Superior temporal gyrus (tissue), 1 donor: ENCODE measurements around the gene TOM1L2.
A peak's percentile ranks its signal among the peaks of the same experiment; 100 is the strongest.
"Not testable (repeated sequence)": the region's sequence is repeated elsewhere in the genome, so short reads cannot be mapped to it uniquely, and the experiment has no call there.

Experiments used
- DNase-seq: peaks from one replicate; pipeline ENCODE4 v3.0.0-alpha.2; 2016; ENCODE audit errors: extremely low spot score

The TOM1L2 gene

DNA sequence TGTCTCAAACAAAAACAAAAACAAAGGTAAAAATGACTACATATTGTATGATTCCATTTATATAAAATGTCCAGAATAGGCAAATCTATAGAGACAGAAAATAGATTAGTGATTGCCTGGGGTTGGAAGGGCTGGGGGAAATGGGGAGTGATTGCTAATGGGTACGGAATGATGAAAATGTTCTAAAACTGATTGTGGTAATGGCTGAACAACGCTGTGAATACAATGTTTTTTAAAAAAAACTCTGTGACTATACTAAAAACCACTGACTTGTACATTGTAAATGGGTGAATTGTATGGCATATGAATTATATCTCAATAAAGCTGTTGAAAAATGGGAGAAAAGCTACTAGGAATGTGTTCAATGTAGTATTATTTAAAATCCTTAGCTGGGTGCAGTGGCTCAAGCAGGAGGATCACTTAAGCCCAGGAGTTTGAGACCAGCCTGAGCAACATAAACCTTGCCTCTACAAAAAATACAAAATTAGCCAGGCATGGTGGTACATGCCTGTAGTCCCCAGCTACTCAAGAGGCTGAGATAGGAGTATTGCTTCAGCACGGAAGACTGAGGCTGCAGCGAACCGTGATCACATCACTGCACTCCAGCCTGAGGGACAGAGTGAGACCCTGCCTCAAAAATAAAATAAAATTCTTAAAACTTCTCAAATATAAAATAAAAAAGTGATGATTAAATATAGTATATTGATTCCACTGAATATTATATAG lies 47.9 kb downstream of the TOM1L2 start:
- DNase-seq: no peak

DNA sequence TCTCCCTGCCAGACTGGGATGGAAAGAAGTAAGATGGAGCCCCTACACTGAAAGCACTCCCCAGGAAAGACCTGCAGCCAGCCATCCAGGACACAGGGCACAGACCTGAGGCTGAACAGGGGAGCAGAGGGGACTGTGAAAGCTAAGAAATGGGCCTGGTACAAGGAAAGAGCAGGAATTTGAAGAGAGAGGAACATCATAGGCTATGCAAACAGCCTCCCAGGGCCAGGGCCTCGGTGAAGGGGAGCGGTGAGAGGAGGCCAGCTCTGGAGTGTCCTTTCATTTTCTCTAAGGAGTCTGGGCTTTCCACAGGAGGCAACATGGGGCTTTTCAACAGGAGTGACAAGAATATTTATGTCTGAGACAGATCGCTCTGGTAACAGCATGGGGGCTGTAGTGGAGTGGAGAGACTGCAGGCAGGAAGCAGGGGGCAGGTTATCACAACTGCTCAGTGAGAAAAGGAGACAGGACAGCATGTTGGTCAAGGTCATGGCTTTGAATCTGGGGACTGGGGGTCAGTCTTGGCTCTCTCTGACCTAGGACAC lies 50.1 kb downstream of the TOM1L2 start:
- no peak for DNase-seq

DNA sequence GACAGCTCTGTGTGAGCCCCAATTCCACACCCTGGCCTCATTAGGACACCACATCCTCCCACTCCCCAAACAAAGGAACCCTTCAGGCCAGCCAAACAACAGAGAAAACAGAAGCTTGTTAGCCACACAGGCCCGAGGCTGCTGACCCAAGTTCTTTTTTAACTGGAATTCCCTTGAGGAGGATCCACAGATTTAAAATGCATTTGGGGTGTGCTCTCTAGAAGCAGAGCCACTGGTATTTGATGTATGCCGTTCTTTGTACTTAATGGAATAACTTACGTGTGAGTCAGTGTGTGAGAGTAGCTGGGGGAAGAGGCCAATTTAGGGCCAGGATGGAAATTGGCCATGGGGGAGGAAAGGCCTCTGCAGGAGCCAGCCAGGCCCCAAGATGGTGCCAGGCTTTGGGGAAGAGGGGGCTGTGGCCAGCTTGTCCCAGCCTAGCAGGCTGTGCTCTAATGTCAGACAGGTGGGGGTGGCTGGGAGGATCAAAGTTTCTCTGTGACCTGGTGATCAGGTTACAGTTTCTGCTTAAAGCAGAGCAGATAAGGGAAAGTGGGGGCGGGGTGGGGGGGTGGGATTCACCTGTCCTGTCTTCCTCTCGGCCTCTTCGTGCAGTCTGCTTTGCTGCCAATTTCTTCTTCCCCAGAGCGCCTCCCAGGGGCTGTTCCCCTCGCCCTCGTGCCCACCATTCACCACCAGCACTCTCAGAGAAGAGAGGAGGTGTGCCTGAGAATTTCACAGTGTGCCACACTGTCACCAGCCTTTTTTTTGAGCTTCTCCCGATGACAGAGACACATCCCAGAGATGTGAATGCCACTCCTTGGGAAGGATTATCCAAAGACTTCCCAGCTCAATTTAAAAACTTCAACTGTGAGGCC lies 50.8 kb downstream of the TOM1L2 start:
- peak; percentile 87 for DNase-seq

DNA sequence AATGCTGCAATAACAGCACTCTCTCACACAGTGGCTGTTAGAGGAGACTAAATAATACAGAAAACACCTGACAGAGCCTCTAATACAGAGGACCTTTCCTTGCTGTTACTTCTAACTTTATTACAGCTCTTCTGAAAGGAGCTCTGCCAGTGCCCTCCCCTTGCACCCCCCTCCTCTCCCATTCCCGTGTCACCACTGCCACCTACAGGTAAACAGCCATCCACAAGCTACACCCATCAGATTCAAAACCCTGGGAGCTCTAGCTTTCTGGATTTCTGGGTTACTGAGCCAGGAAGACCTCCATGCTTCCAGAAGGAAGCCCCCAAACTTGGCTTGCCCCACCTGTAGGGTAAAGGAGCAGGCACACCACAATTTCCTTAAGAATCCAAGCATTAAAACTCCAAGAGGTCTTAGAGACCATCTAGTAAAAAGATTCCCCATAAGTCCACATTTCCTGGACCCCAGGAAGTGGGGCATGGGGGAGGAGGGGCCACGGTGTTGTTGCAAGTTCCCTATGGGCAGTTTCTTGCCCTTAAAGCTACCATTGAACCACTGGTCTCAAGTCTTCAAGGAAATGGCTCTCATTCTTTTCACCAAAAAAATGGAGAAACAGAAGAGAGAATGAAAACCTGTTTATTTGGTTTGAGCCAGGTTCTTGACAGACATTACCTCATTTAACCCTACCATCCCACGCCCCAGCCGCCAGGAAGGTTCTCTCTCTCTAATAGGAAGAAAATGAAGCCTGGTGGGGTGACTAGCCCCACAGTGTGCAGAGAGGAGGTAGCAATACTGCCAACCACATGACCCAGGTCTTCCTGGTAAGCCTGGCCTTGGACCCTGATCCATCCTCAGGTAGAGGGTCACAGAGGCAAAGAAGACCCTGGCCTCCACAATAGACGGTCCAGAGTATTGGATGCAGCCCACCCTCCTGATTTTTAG lies 52.8 kb downstream of the TOM1L2 start:
- DNase-seq: peak; percentile 84

DNA sequence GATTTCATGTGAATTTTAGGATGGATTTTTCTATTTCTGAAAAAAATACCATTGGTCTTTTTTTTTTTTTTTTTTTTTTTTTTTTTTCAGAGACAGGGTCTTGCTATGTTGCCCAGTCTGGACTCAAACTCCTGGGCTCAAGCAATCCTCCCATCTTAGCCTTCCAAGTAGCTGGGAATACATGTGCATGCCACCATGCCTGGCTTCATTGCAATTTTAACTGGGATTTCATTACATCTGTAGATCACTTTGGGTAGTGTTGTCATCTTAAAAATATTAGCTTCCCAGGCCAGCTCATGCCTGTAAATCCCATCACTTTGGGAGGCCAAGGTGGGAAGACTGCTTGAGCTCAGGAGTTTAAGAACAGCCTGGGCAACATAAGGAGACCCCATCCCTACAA lies 54.8 kb downstream of the TOM1L2 start:
- no peak for DNase-seq

DNA sequence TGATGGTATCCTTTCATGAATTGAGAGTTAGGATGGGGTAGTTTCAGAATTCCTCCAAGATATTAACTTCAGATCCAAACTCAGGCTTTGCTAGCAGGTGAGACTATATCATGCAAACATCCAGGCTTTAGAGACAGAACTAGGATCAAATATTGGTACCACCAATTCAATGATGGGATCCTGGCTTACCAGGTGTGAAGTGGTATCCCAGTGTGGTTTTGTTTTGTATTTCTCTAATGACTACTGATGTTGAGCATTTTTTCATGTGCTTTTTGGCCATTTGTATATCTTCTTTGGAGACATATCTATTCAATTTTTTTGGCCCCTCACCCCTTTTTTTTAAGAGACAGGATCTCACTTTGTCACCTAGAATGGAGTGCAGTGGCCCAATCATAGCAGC lies 57.0 kb downstream of the TOM1L2 start:
- DNase-seq: no peak

DNA sequence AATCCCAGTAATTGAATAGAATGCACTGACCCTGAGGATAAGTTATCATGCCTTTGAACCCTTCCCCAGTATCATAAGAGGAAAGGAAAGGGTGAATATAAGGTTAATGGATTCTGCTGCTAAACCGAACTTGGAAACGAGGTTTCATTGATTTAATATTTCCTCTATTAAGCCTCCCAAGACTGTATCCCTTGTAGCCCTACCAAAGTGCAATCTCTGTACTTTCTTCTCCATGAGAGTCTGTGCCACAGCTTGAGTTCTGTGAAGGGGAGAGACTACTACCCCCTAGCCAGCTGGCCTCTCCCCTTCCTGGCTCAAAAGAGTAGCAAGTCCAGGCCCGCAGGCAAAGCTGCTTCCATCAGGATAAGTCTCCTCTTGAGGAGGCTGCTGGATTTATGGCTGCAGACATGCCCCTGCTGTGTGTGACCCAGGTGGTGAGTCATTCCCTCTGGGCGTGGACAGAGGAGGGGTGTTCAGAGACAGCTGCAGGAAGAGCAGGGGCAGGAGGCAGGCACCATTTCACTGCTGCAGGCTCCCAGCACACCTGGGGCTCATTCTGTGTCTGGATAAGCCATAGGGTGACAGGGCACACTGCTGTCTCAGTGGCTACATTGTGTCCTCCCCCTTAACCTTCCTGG lies 58.4 kb downstream of the TOM1L2 start:
- DNase-seq: no peak

DNA sequence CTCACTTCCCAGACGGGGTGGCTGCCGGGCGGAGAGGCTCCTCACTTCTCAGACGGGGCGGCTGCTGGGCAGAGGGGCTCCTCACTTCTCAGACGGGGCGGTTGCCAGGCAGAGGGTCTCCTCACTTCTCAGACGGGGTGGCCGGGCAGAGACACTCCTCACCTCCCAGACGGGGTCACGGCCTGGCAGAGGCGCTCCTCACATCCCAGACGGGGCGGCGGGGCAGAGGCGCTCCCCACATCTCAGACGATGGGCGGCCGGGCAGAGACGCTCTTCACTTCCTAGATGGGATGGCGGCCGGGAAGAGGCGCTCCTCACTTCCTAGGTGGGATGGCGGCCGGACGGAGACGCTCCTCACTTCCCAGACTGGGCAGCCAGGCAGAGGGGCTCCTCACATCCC lies 59.9 kb downstream of the TOM1L2 start:
- not testable (repeated sequence) for DNase-seq

DNA sequence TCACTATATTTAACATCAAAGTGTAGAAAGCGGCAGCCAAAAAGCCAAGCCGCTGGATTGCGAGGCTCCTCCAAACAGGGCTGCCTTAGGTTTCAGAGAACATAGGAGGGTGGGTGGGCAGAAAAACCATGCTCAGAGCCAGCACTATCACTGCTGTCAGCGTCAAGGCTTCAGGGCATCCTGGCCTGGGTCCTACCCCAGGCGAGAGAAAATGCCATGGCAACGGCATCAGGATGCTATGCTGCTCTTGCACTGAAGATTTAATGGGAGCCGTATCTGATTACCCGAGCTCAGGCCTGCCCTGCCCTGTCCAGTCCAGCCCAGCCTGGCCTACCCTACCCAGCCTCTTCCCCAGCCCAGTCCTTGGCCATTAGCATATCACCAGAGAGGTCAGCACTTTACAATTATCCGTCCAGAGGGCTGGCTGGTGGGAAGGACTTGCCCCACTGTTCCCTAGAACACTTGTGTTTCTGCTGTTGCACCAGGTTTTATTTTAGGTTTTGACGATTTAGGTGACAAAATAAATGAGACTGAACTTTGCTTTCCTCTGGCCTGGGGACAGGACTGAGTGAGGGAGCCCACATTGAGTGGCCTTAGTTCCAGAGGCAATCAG lies 61.1 kb downstream of the TOM1L2 start:
- peak; percentile 51 for DNase-seq

DNA sequence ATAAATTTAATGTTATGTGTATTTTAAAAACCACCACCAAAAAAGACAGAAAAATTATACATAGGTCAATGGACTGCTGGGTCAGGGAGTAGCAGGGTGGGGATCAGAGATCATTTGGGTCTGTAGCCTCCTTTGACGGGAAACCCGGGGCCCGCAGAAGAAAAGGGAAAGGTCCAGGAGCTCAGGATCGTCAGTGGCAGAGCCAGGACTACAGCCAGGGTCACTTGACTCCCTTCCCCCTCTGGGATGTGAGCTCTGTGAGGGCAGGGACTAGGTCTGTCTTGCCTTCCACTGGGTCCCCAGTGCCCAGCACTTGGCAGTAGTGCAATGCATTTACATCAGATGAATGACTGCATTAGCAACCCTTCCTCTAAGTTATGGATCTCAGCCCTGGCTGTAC lies 62.1 kb downstream of the TOM1L2 start:
- DNase-seq: no peak

DNA sequence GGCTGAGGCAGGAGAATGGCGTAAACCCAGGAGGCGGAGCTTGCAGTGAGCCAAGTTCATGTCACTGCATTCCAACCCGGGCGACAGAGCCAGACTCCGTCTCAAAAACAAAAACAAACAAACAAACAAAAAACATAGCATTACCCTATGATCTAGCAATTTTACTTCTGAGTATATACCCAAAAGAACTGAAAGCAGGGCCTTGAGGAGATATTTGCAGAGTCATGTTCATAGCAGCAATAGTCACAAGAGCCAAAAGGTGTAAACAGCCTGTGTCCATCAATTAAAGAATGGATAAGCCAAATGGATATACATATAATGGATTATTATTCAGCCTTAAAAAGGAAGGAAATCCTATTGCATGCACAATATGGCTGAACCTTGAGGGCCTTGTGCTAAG lies 63.1 kb downstream of the TOM1L2 start:
- DNase-seq: no peak

DNA sequence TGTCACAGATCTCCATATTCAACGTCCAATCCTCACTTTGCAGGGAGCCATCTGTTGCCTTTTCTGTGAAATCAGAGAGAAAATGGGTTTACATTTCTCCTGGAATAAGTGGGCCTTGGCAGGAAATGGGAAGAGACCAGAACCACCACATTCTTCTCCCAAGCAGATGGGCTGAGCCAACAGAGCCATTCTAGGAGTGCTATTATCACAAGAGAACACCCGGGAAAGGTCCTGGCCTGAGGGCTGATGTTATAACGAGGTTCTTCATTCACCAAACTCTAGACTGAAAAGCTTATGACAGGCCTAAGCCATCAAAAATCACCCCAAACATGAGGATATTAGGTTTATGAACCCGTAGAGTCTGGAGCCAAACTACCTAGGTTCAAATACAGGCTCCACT lies 64.7 kb downstream of the TOM1L2 start:
- no peak for DNase-seq

DNA sequence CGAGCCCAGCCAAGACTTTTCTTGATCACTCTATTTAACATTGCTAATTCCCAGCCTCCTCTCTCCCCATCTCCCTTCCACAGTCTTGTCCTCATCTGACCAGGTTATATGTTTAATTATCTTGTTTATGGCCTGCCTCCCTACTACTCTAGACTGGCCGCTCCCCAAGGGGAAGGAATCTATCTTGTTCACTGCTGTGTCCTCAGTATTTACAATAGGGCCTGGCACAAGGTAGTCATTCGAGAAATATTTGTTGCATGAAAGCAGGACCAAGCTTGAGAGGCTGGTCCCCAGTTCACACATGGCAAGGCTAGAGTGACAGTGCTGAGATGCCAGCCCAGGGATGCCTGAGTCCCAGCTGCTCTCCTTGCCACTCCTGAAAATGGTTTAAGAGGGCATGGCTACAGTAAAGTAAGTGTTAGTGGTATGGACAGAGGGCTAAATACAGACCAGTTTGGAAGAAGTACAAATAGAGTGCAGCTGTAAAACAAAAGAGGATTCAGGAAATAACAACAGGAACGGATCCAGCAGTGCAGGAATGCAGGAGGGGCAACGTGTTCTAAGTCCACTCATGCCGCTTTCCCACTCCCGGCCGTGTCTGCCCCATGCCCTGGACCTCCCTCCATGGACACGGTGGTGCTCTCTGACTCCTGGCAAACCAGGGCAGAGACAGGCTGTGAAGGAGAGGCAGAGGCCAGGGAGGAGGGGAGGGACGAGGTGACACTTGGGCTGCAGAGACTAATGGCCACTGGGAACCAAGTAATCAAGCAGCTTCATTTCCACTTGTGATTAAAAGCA lies 65.6 kb downstream of the TOM1L2 start:
- DNase-seq: no peak

DNA sequence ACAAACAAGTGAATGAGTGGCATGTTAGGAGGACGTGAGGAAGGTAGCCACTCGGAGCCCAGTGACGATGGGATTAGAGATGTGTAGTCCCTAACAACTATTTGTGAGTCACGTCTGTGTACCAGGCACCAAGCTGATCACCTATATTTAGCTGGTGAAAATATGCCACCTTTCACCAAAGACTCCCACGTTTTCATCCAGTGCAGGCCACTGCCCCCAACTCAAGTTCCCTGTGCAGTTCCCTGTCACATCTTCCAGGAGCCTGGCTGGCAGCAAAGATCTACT lies 67.2 kb downstream of the TOM1L2 start:
- no peak for DNase-seq

DNA sequence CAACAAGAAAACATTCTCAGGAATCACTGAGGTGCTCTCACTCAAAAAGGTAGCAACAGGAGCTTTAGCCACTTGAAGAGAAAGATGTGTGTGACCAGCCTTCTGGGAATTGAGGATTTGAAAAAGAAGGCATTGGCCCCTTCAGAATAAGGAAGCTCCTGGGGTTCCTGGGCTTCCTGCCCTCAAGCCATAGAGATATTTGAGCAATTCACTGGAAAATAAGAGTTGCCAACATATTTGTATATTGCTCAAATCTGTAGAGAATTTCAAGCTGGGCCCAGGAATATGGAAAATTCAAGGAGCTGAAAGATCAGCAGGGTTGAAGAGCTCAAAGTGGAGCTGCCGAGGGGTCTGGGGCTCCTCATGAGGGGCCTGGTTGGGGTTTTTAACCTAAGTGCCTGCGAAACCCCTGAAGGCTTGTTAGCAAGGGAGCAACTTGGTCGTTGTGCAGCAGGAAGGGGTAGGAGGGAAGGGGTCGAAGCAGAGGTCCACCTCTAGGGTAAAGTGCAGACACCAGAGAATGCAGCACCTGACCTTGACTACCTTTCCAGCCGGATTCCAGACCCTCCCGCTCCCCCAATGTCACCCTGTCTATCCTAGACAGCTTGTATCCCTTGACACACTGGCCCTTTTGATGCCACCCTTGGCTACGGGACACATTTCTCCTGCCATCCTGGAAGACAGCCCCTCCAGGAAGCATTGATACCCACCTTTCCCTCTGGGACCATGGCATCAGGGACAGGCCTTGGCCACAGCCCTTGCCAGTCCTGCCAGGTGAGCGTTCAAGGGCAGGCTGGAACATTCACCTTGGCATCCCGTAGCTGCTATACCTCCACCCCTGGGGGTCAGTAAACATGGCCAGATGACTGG lies 67.8 kb downstream of the TOM1L2 start:
- no peak for DNase-seq

DNA sequence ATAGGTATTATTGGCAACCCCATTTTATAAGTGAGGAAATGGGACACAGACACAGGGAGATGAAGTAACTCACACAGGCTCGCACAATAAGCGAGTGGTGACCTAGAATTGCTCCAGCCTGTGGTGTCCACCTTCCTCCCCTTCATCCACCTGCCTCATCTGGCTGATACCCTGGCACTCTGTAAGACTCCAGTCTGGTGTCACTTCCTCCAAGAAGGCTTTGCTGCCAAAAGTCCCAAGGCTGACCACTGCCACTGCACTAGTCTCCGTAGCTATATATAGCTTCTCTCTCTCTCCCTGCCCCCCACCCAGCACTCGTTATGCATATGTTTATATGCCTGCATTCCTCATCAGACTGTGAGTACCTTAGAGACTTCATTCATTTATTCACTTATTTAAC lies 69.3 kb downstream of the TOM1L2 start:
- no peak for DNase-seq

DNA sequence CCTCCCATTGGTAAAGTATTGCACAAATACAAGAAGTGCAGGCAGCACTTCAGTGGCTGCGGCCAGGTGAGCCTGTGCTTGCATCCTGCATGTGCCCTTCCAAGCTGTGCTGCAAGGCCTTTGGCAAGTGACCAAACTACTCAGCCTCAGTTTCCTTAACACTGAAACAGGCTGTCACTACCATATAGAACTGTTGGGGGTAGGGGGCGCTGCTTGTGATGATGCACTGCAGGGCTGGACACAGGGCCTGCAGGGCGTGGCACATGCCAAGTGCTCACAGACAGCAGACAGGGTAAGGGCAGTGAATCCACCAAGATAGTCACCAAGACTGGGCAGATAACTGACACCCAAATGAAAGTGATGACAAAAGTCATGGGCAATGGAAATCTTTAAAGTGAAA lies 69.8 kb downstream of the TOM1L2 start:
- no peak for DNase-seq

DNA sequence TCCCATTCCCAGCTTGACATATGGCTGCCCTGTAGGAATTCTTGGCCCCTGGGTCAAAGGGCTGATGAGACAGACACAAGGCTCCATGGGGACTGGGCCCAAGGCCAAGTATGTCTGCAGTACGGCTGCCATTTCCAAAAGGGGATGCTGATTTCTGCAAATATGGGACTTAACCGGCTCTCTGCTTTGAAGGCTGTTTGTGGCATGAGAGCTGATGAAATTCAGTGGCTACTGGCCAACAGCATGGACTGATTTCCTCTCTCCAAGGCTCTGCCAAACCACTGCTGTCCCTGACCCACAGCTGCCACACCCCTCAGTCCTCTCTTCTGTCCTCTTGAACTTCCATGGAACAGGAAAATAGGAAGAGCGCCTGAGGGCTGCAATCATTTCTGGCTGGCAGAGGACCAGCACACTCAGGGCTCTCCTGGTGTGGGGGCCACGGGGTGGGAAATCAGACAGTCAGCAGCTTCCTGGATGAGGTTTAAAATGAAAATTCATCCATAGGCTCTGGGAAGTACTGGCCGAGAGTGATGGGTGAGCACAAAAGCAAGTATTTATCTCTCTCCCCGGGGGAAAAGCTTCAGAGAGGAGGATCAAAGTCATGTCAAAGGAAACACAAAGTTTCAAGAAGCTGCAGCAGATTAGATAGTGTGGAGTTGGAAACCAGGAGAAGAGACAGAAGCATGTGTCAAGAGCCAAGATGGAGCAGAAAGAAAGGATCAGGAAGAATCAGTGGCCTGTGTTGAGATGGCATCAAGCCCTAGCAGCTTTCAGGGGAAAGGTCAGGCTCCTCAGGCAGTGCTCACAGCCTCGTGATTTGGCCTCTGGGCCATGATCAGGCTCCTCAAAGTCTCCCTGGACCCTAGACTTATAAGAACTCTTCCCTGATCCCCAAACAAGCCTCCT lies 71.3 kb downstream of the TOM1L2 start:
- peak; percentile 60 for DNase-seq
